ENCODE measurements around the gene OR10D3. TPM values are rescaled to one million over a fixed set of nuclear protein-coding genes. Genes with fewer than 3 reads are reported as not detected.

The OR10D3 gene
- total and polyA plus RNA-seq, 10 of the 15 experiments (the other 5 are each of a cell fraction or from before 2014, with no cell fraction given) = not detected

DNA sequence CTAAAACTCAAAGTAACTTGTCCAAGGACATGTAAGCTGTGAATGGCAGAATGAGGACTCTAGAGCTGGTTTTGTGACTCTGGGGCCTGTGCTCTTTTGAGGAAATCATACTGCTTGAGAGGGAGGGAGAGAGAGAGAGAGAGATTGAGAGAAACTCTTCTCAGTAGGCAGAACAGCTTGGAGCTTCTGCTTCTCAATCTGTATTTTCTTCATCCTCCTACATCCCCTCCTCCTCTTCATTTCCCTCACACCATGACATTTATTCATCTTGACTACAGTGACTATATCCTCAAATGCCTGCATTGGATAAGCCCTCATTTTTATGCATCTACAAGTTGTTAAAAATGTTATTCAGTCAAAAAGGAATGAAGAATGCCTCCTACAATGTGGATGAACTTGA is 23.7 kb upstream of the OR10D3 start:
- Histone ChIP-seq H3K4me3 (no peak overlapping the region), H3K9ac (ENCODE audit: control insufficient read depth, insufficient read depth, low read length) (no peak overlapping the region), H4K20me1 (ENCODE audit: control insufficient read depth, insufficient read depth) (no peaks in the 10 kb centered on the region), H3K36me3 (ENCODE audit: control insufficient read depth in 2 of 2, insufficient read depth in 2 of 2, low read length in 1 of 2) (no peaks in the 10 kb centered on the region), H3K4me2 (ENCODE audit: control insufficient read depth, insufficient read depth) (no peak overlapping the region), H3K79me2 (ENCODE audit: control insufficient read depth, insufficient read depth, low read length) (no peaks in the 10 kb centered on the region), H3K9me3 (replicated peaks; ENCODE audit: control insufficient read depth, insufficient read depth, low read length) (no peaks in the 10 kb centered on the region), H3K27ac (ENCODE audit: control insufficient read depth, insufficient read depth) (no peak overlapping the region), H2AFZ (ENCODE audit: control insufficient read depth, low read depth, low read length) (no peak overlapping the region), H3K27me3 (replicated peaks in 1 of 2; ENCODE audit: control insufficient read depth in 2 of 2, insufficient read depth in 2 of 2, low read length in 1 of 2) (no peaks in the 10 kb centered on the region), H3K4me1 (ENCODE audit: control insufficient read depth, insufficient read depth, low read length) (no peaks in the 10 kb centered on the region)
- in situ Hi-C loops (cut with MboI) = no loop called here
- ChIA-PET SMC1A (ENCODE audit: uncharacterized antibody, unreplicated experiment) (interaction anchor here (1.4 kb wide), 1 partner anchor 8 kb away, joined by 3 read pairs; no protein-coding TSS in a partner anchor), POLR2A (interaction anchor here (0.6 kb wide), 1 partner anchor 455 kb away, joined by 4 read pairs; no protein-coding TSS in a partner anchor), CTCF (no interaction called here), RAD21 (ENCODE audit: unreplicated experiment) (no interaction called here)
- intact Hi-C loops (cut with micrococcal nuclease; ENCODE audit: unreplicated experiment) = no loop called here
- DNase-seq (ENCODE audit: low read depth, low spot score) (no peak), FAIRE-seq (no peak), ATAC-seq (no peak)
- no TSS peak for BruUV-seq (replicated peaks)
- TF ChIP-seq, protein P1, sequence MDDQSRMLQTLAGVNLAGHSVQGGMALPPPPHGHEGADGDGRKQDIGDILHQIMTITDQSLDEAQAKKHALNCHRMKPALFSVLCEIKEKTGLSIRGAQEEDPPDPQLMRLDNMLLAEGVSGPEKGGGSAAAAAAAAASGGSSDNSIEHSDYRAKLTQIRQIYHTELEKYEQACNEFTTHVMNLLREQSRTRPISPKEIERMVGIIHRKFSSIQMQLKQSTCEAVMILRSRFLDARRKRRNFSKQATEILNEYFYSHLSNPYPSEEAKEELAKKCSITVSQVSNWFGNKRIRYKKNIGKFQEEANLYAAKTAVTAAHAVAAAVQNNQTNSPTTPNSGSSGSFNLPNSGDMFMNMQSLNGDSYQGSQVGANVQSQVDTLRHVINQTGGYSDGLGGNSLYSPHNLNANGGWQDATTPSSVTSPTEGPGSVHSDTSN (IDR thresholded peaks at IDR 0.05; ENCODE audit: insufficient replicate concordance, low read depth, low read length) = no peak
- no peak for TF ChIP-seq CBX5 (IDR thresholded peaks at IDR 0.05; ENCODE audit: low read depth)
- TF ChIP-seq POLR2AphosphoS5 (IDR thresholded peaks at IDR 0.05; ENCODE audit: low read length) = no peak
- no peak for TF ChIP-seq MXI1 (IDR thresholded peaks at IDR 0.05; ENCODE audit: low read depth, low read length)

GRCh38 chr11:124160986-124161385 is 22.2 kb upstream of the OR10D3 start:
- H3K9ac ChIP-seq (ENCODE audit: control insufficient read depth, insufficient read depth, low read length) = no peak overlapping the region
- 30% methylated on average over 5 of the region's 5 CpGs for WGBS (ENCODE audit: insufficient coverage, insufficient replicate concordance, low lambda C conversion rate, missing lambda C conversion rate)
- DNase-seq (ENCODE audit: low read depth, low spot score) = no peak
- no peak for ATAC-seq
- POLR2A ChIA-PET = no interaction called here
- H3K79me2 ChIP-seq (ENCODE audit: control insufficient read depth, insufficient read depth, low read length) = no peaks in the 10 kb centered on the region
- no peaks in the 10 kb centered on the region for H3K27me3 ChIP-seq (replicated peaks in 1 of 2; ENCODE audit: control insufficient read depth in 2 of 2, insufficient read depth in 2 of 2, low read length in 1 of 2)
- in situ Hi-C loops (cut with MboI) (no loop called here), intact Hi-C loops (cut with micrococcal nuclease; ENCODE audit: unreplicated experiment) (no loop called here)
- CTCF ChIA-PET = no interaction called here
- no peaks in the 10 kb centered on the region for H3K4me1 ChIP-seq (ENCODE audit: control insufficient read depth, insufficient read depth, low read length)
- no TSS peak for BruUV-seq (replicated peaks)
- FAIRE-seq = no peak
- H3K4me3 ChIP-seq = no peak overlapping the region
- no peak overlapping the region for H3K27ac ChIP-seq (ENCODE audit: control insufficient read depth, insufficient read depth)
- H4K20me1 ChIP-seq (ENCODE audit: control insufficient read depth, insufficient read depth) = no peaks in the 10 kb centered on the region
- no peak overlapping the region for H2AFZ ChIP-seq (ENCODE audit: control insufficient read depth, low read depth, low read length)
- no peaks in the 10 kb centered on the region for H3K9me3 ChIP-seq (replicated peaks; ENCODE audit: control insufficient read depth, insufficient read depth, low read length)
- SMC1A ChIA-PET (ENCODE audit: uncharacterized antibody, unreplicated experiment) = interaction anchor here (1.2 kb wide), 1 partner anchor 19 kb away, joined by 4 read pairs; no protein-coding TSS in a partner anchor
- H3K4me2 ChIP-seq (ENCODE audit: control insufficient read depth, insufficient read depth) = no peak overlapping the region
- RAD21 ChIA-PET (ENCODE audit: unreplicated experiment) = no interaction called here
- no peaks in the 10 kb centered on the region for H3K36me3 ChIP-seq (ENCODE audit: control insufficient read depth in 2 of 2, insufficient read depth in 2 of 2, low read length in 1 of 2)
- TF ChIP-seq ASH2L (IDR thresholded peaks at IDR 0.05; ENCODE audit: borderline replicate concordance, low read depth) (no peak), PML (IDR thresholded peaks at IDR 0.05; ENCODE audit: low read length) (no peak), SIX5 (IDR thresholded peaks at IDR 0.05; ENCODE audit: low read depth, low read length, severe bottlenecking) (no peak), ZNF622 (IDR thresholded peaks at IDR 0.05) (no peak), NR2C2 (IDR thresholded peaks at IDR 0.05; ENCODE audit: borderline replicate concordance, control insufficient read depth, insufficient read length, low read depth) (no peak), KLF5 (IDR thresholded peaks at IDR 0.05; ENCODE audit: partially characterized antibody) (no peak), IKZF1 (conservative IDR thresholded peaks at IDR 0.05) (no peak)
- TF ChIP-seq, protein P2, sequence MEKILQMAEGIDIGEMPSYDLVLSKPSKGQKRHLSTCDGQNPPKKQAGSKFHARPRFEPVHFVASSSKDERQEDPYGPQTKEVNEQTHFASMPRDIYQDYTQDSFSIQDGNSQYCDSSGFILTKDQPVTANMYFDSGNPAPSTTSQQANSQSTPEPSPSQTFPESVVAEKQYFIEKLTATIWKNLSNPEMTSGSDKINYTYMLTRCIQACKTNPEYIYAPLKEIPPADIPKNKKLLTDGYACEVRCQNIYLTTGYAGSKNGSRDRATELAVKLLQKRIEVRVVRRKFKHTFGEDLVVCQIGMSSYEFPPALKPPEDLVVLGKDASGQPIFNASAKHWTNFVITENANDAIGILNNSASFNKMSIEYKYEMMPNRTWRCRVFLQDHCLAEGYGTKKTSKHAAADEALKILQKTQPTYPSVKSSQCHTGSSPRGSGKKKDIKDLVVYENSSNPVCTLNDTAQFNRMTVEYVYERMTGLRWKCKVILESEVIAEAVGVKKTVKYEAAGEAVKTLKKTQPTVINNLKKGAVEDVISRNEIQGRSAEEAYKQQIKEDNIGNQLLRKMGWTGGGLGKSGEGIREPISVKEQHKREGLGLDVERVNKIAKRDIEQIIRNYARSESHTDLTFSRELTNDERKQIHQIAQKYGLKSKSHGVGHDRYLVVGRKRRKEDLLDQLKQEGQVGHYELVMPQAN (conservative IDR thresholded peaks at IDR 0.05) = no peak
- TF ChIP-seq, protein P3, sequence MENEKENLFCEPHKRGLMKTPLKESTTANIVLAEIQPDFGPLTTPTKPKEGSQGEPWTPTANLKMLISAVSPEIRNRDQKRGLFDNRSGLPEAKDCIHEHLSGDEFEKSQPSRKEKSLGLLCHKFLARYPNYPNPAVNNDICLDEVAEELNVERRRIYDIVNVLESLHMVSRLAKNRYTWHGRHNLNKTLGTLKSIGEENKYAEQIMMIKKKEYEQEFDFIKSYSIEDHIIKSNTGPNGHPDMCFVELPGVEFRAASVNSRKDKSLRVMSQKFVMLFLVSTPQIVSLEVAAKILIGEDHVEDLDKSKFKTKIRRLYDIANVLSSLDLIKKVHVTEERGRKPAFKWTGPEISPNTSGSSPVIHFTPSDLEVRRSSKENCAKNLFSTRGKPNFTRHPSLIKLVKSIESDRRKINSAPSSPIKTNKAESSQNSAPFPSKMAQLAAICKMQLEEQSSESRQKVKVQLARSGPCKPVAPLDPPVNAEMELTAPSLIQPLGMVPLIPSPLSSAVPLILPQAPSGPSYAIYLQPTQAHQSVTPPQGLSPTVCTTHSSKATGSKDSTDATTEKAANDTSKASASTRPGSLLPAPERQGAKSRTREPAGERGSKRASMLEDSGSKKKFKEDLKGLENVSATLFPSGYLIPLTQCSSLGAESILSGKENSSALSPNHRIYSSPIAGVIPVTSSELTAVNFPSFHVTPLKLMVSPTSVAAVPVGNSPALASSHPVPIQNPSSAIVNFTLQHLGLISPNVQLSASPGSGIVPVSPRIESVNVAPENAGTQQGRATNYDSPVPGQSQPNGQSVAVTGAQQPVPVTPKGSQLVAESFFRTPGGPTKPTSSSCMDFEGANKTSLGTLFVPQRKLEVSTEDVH (IDR thresholded peaks at IDR 0.05; ENCODE audit: low read depth, partially characterized antibody) = no peak

Data from GM12878 (cell line).